ENCODE measurements around the gene STAT3.
"Not testable (repeated sequence)": the region's sequence is repeated elsewhere in the genome, so short reads cannot be mapped to it uniquely, and the experiment has no call there.

The STAT3 gene

DNA sequence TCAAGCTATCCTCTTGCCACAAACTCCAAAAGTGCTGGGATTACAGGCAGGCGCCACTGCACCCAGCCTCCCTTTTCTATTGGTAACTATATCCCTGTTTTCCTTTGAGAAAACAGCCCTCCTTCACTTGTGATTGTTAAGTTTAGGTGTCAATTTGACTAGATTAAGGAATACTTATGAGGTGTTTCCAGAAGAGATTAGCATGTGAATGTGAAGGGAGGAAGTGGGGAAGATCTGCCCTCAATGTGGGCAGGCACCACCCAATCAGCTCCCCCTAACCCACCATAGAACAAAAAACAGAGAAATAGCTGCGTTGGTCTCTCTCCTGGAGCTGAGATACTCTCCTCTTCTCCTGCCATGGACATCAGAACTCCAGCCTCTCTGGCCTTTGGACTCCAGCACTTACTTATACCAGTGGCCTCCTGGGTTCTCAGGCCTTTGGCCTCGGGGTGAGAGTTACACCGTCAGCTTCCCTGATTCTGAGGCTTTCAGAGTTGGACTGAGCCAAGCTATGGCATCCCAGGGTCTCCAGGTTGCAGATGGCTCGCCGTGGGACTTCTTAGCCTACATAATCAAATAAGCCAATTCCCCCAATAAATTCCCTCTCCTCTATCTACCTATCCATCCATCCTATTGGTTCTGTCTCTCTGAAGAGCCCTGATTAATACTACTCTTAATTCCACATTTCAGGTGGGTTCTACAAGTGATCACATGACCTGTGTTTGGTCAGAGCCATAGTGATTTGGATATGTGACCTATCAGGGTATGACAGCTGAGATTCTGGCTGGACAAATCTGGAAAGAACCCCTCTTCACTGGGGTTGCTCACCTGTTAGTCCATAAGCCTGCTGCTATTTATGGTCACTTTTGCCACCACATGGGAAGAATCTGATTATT is 12.0 kb upstream of the STAT3 start:
- TF ChIP-seq, protein P1, sequence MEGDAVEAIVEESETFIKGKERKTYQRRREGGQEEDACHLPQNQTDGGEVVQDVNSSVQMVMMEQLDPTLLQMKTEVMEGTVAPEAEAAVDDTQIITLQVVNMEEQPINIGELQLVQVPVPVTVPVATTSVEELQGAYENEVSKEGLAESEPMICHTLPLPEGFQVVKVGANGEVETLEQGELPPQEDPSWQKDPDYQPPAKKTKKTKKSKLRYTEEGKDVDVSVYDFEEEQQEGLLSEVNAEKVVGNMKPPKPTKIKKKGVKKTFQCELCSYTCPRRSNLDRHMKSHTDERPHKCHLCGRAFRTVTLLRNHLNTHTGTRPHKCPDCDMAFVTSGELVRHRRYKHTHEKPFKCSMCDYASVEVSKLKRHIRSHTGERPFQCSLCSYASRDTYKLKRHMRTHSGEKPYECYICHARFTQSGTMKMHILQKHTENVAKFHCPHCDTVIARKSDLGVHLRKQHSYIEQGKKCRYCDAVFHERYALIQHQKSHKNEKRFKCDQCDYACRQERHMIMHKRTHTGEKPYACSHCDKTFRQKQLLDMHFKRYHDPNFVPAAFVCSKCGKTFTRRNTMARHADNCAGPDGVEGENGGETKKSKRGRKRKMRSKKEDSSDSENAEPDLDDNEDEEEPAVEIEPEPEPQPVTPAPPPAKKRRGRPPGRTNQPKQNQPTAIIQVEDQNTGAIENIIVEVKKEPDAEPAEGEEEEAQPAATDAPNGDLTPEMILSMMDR (IDR thresholded peaks at IDR 0.05; ENCODE audit: insufficient read depth, low read length, missing control alignments) = no peak
- ChIA-PET POLR2A (interaction anchor here (1.0 to 2.2 kb wide), 3 partner anchors 11 to 23 kb away, joined by 3 to 13 read pairs (median 3); partner anchors contain the start of genes CAVIN1 and STAT3), CTCF (interaction anchor here (2.6 to 6.5 kb wide), 3 partner anchors 9 to 127 kb away, joined by 10 to 49 read pairs (median 12); no protein-coding TSS in a partner anchor)
- DNase-seq (ENCODE audit: low read depth, low spot score) = no peak
- no peak overlapping the region for H3K4me3 ChIP-seq (ENCODE audit: low read depth, low read length)

DNA sequence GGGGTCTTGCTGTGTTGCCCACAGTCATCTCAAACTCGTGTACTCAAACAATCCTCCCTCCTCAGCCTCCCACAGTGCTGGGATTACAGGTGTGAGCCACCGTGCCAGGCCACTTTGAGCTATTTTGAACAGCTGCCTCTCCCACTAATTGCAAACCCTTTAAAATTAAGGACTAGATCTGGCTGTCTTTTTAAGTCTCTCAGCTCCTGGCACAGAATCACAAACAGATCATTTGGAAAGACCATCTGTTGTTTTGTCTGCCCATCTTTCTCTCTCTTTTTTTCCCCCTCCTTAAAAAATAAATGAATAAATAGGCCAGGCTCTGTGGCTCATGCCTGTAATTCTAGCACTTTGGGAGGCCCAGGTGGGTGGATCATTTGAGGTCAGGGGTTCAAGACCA is 10.9 kb upstream of the STAT3 start:
- TF ChIP-seq, protein P1 (IDR thresholded peaks at IDR 0.05; ENCODE audit: insufficient read depth, low read length, missing control alignments) = no peak
- no peak overlapping the region for H3K4me3 ChIP-seq (ENCODE audit: low read depth, low read length)
- CTCF ChIA-PET = interaction anchor here (0.9 to 6.5 kb wide), 9 partner anchors 8 to 128 kb away, joined by 3 to 49 read pairs (median 5); partner anchors contain the start of gene STAT3
- POLR2A ChIA-PET = interaction anchor here (0.6 to 2.2 kb wide), 4 partner anchors 9 to 24 kb away, joined by 3 to 13 read pairs (median 5); partner anchors contain the start of genes CAVIN1 and STAT3
- DNase-seq (ENCODE audit: low read depth, low spot score) = no peak

DNA sequence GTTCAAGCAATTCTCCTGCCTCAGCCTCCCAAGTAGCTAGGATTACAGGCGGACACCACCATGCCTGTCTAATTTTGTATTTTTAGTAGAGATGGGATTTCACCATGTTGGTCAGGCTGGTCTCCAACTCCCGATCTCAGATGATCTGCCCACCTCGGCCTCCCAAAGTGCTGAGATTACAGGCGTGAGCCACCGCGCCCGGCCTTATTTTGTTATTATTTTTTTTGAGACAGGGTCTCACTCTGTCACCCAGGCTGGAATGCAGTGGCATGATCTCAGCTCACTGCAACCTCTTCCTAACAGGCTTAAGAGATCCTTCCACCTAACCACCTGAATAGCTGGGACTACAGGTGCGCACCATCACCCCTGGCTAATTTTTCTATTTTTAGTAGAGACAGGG is 7.4 kb upstream of the STAT3 start:
- CTCF ChIA-PET = interaction anchor here (1.1 to 6.5 kb wide), 3 partner anchors 11 to 83 kb away, joined by 3 to 49 read pairs (median 15); no protein-coding TSS in a partner anchor
- H3K4me3 ChIP-seq (ENCODE audit: low read depth, low read length); DNase-seq (ENCODE audit: low read depth, low spot score): not testable (repeated sequence)
- POLR2A ChIA-PET = interaction anchor here (1.1 kb wide), 1 partner anchor 16 kb away, joined by 4 read pairs; no protein-coding TSS in a partner anchor

DNA sequence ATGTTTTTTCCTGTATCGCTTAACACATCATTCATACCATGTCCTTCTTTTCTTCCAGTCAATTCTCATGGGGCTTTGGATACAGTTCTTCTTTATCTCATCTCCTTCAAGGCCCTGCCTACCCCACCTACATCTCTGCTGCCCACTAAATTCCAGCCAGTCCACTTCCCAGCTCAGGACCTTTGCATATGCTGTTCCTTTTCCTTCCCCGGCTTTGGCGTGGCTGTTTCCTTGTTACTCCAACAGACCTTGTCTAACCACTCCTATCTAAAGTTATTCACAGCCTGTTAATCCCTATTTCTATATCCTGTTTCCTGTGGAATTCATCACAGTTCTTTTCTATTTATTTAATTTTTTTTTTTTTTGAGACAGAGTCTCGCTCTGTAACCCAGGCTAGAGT is 6.6 kb upstream of the STAT3 start:
- ChIA-PET CTCF (interaction anchor here (1.1 to 4.0 kb wide), 3 partner anchors 8 to 83 kb away, joined by 3 to 15 read pairs (median 11); no protein-coding TSS in a partner anchor), POLR2A (no interaction called here)
- no peak overlapping the region for H3K4me3 ChIP-seq (ENCODE audit: low read depth, low read length)
- no peak for DNase-seq (ENCODE audit: low read depth, low spot score)
- TF ChIP-seq, protein P1 (IDR thresholded peaks at IDR 0.05; ENCODE audit: insufficient read depth, low read length, missing control alignments) = no peak

DNA sequence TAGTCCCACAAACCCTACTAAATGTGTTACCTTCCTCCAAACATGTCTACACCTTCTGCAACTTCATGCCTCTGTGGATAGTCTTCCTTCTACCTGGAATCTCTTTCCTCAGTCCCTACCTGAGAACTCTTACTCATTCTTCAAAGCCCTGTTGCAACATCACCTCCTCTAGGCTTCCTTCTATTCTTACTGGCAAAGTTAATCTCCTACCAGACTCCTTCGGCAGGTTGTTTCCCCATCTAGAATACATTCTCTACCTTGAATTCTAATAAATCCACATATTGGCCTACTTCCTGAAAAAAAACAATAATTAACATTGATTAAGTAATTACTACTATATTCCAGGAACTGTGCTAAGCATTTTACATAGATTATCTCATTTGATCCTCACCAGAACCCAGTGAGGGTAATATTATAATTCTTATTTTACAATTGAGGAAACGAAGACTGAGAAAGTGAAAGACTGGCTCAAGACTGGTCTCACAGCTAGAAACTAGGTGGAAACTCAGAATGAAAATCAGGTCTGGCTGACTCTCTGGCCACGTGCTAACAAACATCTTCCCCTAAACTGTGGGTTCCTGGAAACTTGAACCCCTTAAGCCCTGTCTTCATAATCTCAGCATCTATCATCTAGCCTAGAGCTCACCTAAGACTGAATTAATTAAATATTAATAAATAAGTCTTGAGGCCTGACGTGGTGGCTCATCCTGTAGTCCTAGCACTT is 4.6 kb upstream of the STAT3 start:
- CTCF ChIA-PET = interaction anchor here (1.8 to 4.0 kb wide), 2 partner anchors 10 to 13 kb away, joined by 6 to 11 read pairs; no protein-coding TSS in a partner anchor

DNA sequence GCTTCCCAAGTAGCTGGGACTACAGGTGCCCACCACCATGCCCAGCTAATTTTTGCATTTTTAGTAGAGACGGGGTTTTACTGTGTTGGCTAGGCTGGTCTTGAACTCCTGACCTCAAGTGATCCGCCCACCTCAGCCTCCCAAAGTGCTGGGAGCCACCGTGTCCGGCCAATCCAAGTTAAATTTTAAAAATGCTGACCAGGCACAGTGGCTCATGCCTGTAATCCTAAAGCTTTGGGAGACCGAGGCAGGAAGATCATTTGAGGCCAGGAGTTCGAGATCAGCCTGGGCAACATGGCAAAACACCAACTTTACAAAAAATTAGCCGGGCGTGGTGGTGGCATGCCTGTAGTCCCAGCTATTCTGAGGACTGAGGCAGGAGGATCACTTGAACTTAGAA is 3.2 kb upstream of the STAT3 start:
- not testable (repeated sequence) for DNase-seq (ENCODE audit: low read depth, low spot score); H3K4me3 ChIP-seq (ENCODE audit: low read depth, low read length)
- ChIA-PET POLR2A (interaction anchor here (0.7 kb wide), 1 partner anchor 16 kb away, joined by 3 read pairs; no protein-coding TSS in a partner anchor), CTCF (interaction anchor here (1.0 to 4.0 kb wide), 4 partner anchors 12 to 136 kb away, joined by 3 to 11 read pairs (median 3); no protein-coding TSS in a partner anchor)

More for the DNA sequence above, 4.6 kb upstream of the STAT3 start:
- POLR2A ChIA-PET = interaction anchor here (0.6 kb wide), 1 partner anchor 30 kb away, joined by 3 read pairs; the partner anchor contains the start of gene CAVIN1
- no peak overlapping the region for H3K4me3 ChIP-seq (ENCODE audit: low read depth, low read length)
- TF ChIP-seq, protein P1 (IDR thresholded peaks at IDR 0.05; ENCODE audit: insufficient read depth, low read length, missing control alignments) = no peak
- DNase-seq (ENCODE audit: low read depth, low spot score) = no peak
